Ovary (tissue), 9 donors: ENCODE results near the gene MRPL2. TPM values are rescaled to one million over a fixed set of nuclear protein-coding genes. Genes with fewer than 3 reads are reported as not detected.

Experiments used
- DNase-seq, 5 donors: peaks; one replicate each; pipeline ENCODE4 v3.0.0-alpha.2; 2019 to 2020
- H3K27ac ChIP-seq, 2 donors: fragments of 200-600 bp; one replicate each; pipeline versions ENCODE4 v1.5.1 to v1.8.0; 2019 to 2022
- H3K27me3 ChIP-seq: fragments of 200-600 bp; one replicate; pipeline ENCODE4 v1.8.0; 2022
- H3K36me3 ChIP-seq: fragments of 200-600 bp; sonication (generic); one replicate; pipeline ENCODE4 v1.5.1; 2019
- H3K4me1 ChIP-seq: one replicate; pipeline ENCODE4 v1.8.1; 2013; ENCODE audit warnings: mild to moderate bottlenecking, moderate library complexity; ENCODE audit not compliant: insufficient read depth
- H3K4me3 ChIP-seq: fragments of 200-600 bp; sonication (generic); one replicate; pipeline ENCODE4 v1.5.1; 2017
- H3K9me3 ChIP-seq, 2 donors: fragments of 200-600 bp in 1 of 2; sonication (generic) in 1 of 2; one replicate each; pipeline versions ENCODE4 v1.5.1 to v1.8.1; 2013 to 2019; ENCODE audit warnings: mild to moderate bottlenecking in 1 of 2, moderate library complexity in 1 of 2
- CTCF ChIP-seq, 3 donors: fragments of 450-650 bp in 2 of 3; fragments of 200-600 bp in 1 of 3; IDR thresholded peaks; one replicate each; pipeline versions ENCODE4 v1.5.1 to v1.8.0; 2016 to 2022; ENCODE audit warnings: antibody characterized with exemption in 3 of 3, mild to moderate bottlenecking in 1 of 3
- EP300 ChIP-seq: sonication (generic); formaldehyde crosslinking; IDR thresholded peaks from one replicate; pipeline ENCODE4 v1.6.1; 2017; ENCODE audit warnings: antibody characterized with exemption
- POLR2A ChIP-seq: fragments of 450-650 bp; IDR thresholded peaks from one replicate; pipeline ENCODE4 v1.6.1; 2017; ENCODE audit warnings: antibody characterized with exemption, mild to moderate bottlenecking, moderate library complexity
- WGBS, 3 donors: extraction: QIAGEN DNeasy Blood & Tissue Kit in 1 of 3; methylation state at CpG; one replicate each; pipeline versions ENCODE4 v1.1.5 to v1.1.7; 2013 to 2017; 5-methylcytosine and 5-hydroxymethylcytosine counted together
- intact Hi-C, 4 donors: fragments of 100-400 bp; cut with DNase I; formaldehyde crosslinking; loops; one replicate each; pipeline versions ENCODE4 v1.11.0 to v1.15.1; 2022 to 2023
- polyA plus RNA-seq, 2 donors: library from polyadenylated mRNA; stranded (reverse); fragments of 200-250 nt in 1 of 2; fragments of 350-450 nt in 1 of 2; fragmentation: Illumina TruSeq in 1 of 2; extraction: RNeasy Lipid Tissue Mini Kit (QIAGEN cat#74804) in 1 of 2; gene quantifications; one replicate each; pipeline ENCODE4 v1.2.3, GENCODE V29; 2013 to 2014
- total RNA-seq, 7 donors: library from RNA; depleted of rRNA in 2 of 7; stranded (reverse); fragments of >200 nt in 2 of 7; fragmentation: NEBNext Ultra II Directional in 3 of 7; extraction: Animal tissue kit (Norgen Biotek cat#: 25700) in 3 of 7; gene quantifications; one replicate each; pipeline versions ENCODE4 v1.1.0 to v1.2.4, GENCODE V29; 2016 to 2023
- donor health status: DM: no; HTN: no; CAD: no; lungs with moderate emphysema.
- donor health status: DM: no; HTN: no; CAD: no.
- donor health status: Bipolar disorder and iron deficiency.
- donor health status: DM: yes; HTN: yes; CAD: no.
- donor health status: DM: no; HTN: no; CAD: no.
- donor health status: DM: yes; HTN: yes; CAD: no.

The MRPL2 gene
- total and polyA plus RNA-seq, 9 donors, result 11.5 to 56.7 (median 47.3) TPM

- WGBS, 3 donors, result 18 to 31% (median 19%) methylated on average over 8 of the region's 8 CpGs
- Histone ChIP-seq H3K36me3 (no peaks in the 10 kb centered on the region), H3K27ac (peak overlapping the region in 1 of 2 donors; percentile 59), H3K9me3 (no peaks in the 10 kb centered on the region), H3K27me3 (no peaks in the 10 kb centered on the region), H3K4me1 (peaks cover 19% of the 10 kb centered on the region), H3K4me3 (no peak overlapping the region)
- TF ChIP-seq CTCF (IDR thresholded peaks at IDR 0.05) (no peak), EP300 (no peak), POLR2A (no peak)
- intact Hi-C loops, result no loop called here
- DNase-seq, result peak in 3 of 5 donors; percentile 35 to 54 (median 49)
Measured at GRCh38 chr6:43096451-43097097, 37.3 kb upstream of the MRPL2 start.

- TF ChIP-seq CTCF (IDR thresholded peaks at IDR 0.05) (no peak), EP300 (no peak), POLR2A (no peak)
- DNase-seq, result no peak
- Histone ChIP-seq H3K4me1 (peaks cover 17% of the 10 kb centered on the region), H3K27ac (peak overlapping the region in 1 of 2 donors; percentile 40), H3K4me3 (no peak overlapping the region), H3K27me3 (no peaks in the 10 kb centered on the region), H3K9me3 (no peaks in the 10 kb centered on the region), H3K36me3 (no peaks in the 10 kb centered on the region)
- intact Hi-C loops, result no loop called here
- WGBS, 3 donors, result 37 to 49% (median 39%) methylated on average over 7 of the region's 7 CpGs
Measured at GRCh38 chr6:43095939-43096338, 36.7 kb upstream of the MRPL2 start.

GRCh38 chr6:43093436-43094289, 34.4 kb upstream of the MRPL2 start:
- peak overlapping the region in 1 of 2 donors; percentile 51 for H3K27ac ChIP-seq
- H3K4me1 ChIP-seq, result peaks cover 21% of the 10 kb centered on the region
- DNase-seq, result peak in 1 of 5 donors; percentile 58
- H3K36me3 ChIP-seq, result no peaks in the 10 kb centered on the region
- peak overlapping the region; percentile 30 for H3K4me3 ChIP-seq
- intact Hi-C loops, result no loop called here
- H3K27me3 ChIP-seq, result no peaks in the 10 kb centered on the region
- H3K9me3 ChIP-seq, result no peaks in the 10 kb centered on the region
- 10 to 19% (median 11%) methylated on average over 9 of the region's 9 CpGs for WGBS, 3 donors
- TF ChIP-seq POLR2A (no peak), CTCF (IDR thresholded peaks at IDR 0.05) (no peak), EP300 (no peak)

GRCh38 chr6:43092635-43093034, 33.4 kb upstream of the MRPL2 start:
- peak overlapping the region in 1 of 2 donors; percentile 34 for H3K27ac ChIP-seq
- no peaks in the 10 kb centered on the region for H3K9me3 ChIP-seq
- peaks cover 16% of the 10 kb centered on the region for H3K4me1 ChIP-seq
- no peaks in the 10 kb centered on the region for H3K36me3 ChIP-seq
- intact Hi-C loops, result no loop called here
- no peak for TF ChIP-seq CTCF (IDR thresholded peaks at IDR 0.05)
- TF ChIP-seq EP300, result no peak
- TF ChIP-seq POLR2A, result no peak
- H3K27me3 ChIP-seq, result no peaks in the 10 kb centered on the region
- DNase-seq, result no peak
- no peak overlapping the region for H3K4me3 ChIP-seq
